Suprapubic skin (tissue), 4 donors: ENCODE data around the gene GSDME. TPM values are rescaled to one million over a fixed set of nuclear protein-coding genes. Genes with fewer than 3 reads are reported as not detected.

ENCODE experiments used
- DNase-seq, 2 donors: peaks; one replicate each; pipeline ENCODE4 v3.0.0-alpha.2; 2019; ENCODE audit warnings: low spot score in 2 of 2
- H3K27ac ChIP-seq: fragments of 200-600 bp; sonication (generic); one replicate; pipeline ENCODE4 v1.5.1; 2019
- H3K27me3 ChIP-seq: fragments of 200-600 bp; sonication (generic); one replicate; pipeline ENCODE4 v1.5.1; 2019
- H3K36me3 ChIP-seq: fragments of 200-600 bp; sonication (generic); one replicate; pipeline ENCODE4 v1.5.1; 2019
- H3K4me1 ChIP-seq: fragments of 200-600 bp; sonication (generic); one replicate; pipeline ENCODE4 v1.5.1; 2019
- H3K4me3 ChIP-seq: fragments of 200-600 bp; sonication (generic); one replicate; pipeline ENCODE4 v1.5.1; 2019; ENCODE audit warnings: mild to moderate bottlenecking
- H3K9me3 ChIP-seq: fragments of 200-600 bp; sonication (generic); one replicate; pipeline ENCODE4 v1.5.1; 2019
- CTCF ChIP-seq, 2 donors: fragments of 200-600 bp in 1 of 2; fragments of 450-650 bp in 1 of 2; sonication (generic) in 1 of 2; IDR thresholded peaks; one replicate each; pipeline ENCODE4 v1.5.1; 2016 to 2019; ENCODE audit warnings: antibody characterized with exemption in 2 of 2, mild to moderate bottlenecking in 1 of 2, moderate library complexity in 1 of 2
- EP300 ChIP-seq: sonication (generic); formaldehyde crosslinking; IDR thresholded peaks from one replicate; pipeline ENCODE4 v1.6.1; 2017; ENCODE audit warnings: antibody characterized with exemption
- POLR2A ChIP-seq, 2 donors: fragments of 450-650 bp; IDR thresholded peaks; one replicate each; pipeline ENCODE4 v1.6.1; 2017; ENCODE audit warnings: antibody characterized with exemption in 2 of 2, mild to moderate bottlenecking in 2 of 2, moderate library complexity in 2 of 2
- POLR2AphosphoS5 ChIP-seq, 3 donors: sonication (generic); formaldehyde crosslinking; IDR thresholded peaks; one replicate each; pipeline ENCODE4 v1.6.1; 2017; ENCODE audit warnings: antibody characterized with exemption in 3 of 3
- WGBS: methylation state at CpG from one replicate; pipeline ENCODE4 v1.1.5; 2018; 5-methylcytosine and 5-hydroxymethylcytosine counted together
- total RNA-seq, 4 donors: library from RNA; depleted of rRNA; stranded (reverse); fragments of >200 nt; gene quantifications; one replicate each; pipeline ENCODE4 v1.1.0, GENCODE V29; 2016

The GSDME gene
- total RNA-seq, 4 donors from 2014 or later, result 1.4 to 7.2 (median 2.5) TPM

- Histone ChIP-seq H3K36me3 (no peaks in the 10 kb centered on the region), H3K27me3 (no peaks in the 10 kb centered on the region), H3K9me3 (no peaks in the 10 kb centered on the region), H3K4me3 (no peak overlapping the region), H3K4me1 (peaks cover 9% of the 10 kb centered on the region), H3K27ac (no peak overlapping the region)
- WGBS, result 90% methylated on average over 14 of the region's 14 CpGs
- no peak for DNase-seq
- TF ChIP-seq EP300 (no peak), POLR2AphosphoS5 (IDR thresholded peaks at IDR 0.05) (no peak), POLR2A (IDR thresholded peaks at IDR 0.05) (no peak), CTCF (IDR thresholded peaks at IDR 0.05) (no peak)
These were observed 31.6 kb downstream of the GSDME start for GRCh38 chr7:24725554-24726241.

GRCh38 chr7:24724451-24725190, 32.6 kb downstream of the GSDME start:
- 93% methylated on average over 13 of the region's 13 CpGs for WGBS
- H3K9me3 ChIP-seq, result no peaks in the 10 kb centered on the region
- no peaks in the 10 kb centered on the region for H3K36me3 ChIP-seq
- H3K4me1 ChIP-seq, result peaks cover 9% of the 10 kb centered on the region
- TF ChIP-seq CTCF (IDR thresholded peaks at IDR 0.05) (no peak), POLR2AphosphoS5 (IDR thresholded peaks at IDR 0.05) (no peak), POLR2A (IDR thresholded peaks at IDR 0.05) (no peak), EP300 (no peak)
- H3K27me3 ChIP-seq, result no peaks in the 10 kb centered on the region
- H3K4me3 ChIP-seq, result no peak overlapping the region
- H3K27ac ChIP-seq, result no peak overlapping the region
- DNase-seq, result no peak

- H3K9me3 ChIP-seq, result no peaks in the 10 kb centered on the region
- no peaks in the 10 kb centered on the region for H3K4me1 ChIP-seq
- H3K4me3 ChIP-seq, result no peak overlapping the region
- WGBS, result 77% methylated on average over 5 of the region's 5 CpGs
- no peaks in the 10 kb centered on the region for H3K27me3 ChIP-seq
- no peak overlapping the region for H3K27ac ChIP-seq
- DNase-seq, result no peak
- H3K36me3 ChIP-seq, result no peaks in the 10 kb centered on the region
- TF ChIP-seq POLR2AphosphoS5 (IDR thresholded peaks at IDR 0.05) (no peak), CTCF (IDR thresholded peaks at IDR 0.05) (no peak), EP300 (no peak)
These were observed 34.1 kb downstream of the GSDME start for GRCh38 chr7:24723178-24723530.

GRCh38 chr7:24722386-24723177, 34.7 kb downstream of the GSDME start:
- Histone ChIP-seq H3K27me3 (no peaks in the 10 kb centered on the region), H3K4me3 (no peak overlapping the region), H3K36me3 (no peaks in the 10 kb centered on the region), H3K9me3 (no peaks in the 10 kb centered on the region), H3K27ac (no peak overlapping the region), H3K4me1 (no peaks in the 10 kb centered on the region)
- WGBS, result 90% methylated on average over 11 of the region's 19 CpGs
- DNase-seq, result no peak
- TF ChIP-seq POLR2A (IDR thresholded peaks at IDR 0.05) (no peak), EP300 (no peak), POLR2AphosphoS5 (IDR thresholded peaks at IDR 0.05) (no peak), CTCF (IDR thresholded peaks at IDR 0.05) (no peak)
